ENCODE data around the gene F12.

DNA sequence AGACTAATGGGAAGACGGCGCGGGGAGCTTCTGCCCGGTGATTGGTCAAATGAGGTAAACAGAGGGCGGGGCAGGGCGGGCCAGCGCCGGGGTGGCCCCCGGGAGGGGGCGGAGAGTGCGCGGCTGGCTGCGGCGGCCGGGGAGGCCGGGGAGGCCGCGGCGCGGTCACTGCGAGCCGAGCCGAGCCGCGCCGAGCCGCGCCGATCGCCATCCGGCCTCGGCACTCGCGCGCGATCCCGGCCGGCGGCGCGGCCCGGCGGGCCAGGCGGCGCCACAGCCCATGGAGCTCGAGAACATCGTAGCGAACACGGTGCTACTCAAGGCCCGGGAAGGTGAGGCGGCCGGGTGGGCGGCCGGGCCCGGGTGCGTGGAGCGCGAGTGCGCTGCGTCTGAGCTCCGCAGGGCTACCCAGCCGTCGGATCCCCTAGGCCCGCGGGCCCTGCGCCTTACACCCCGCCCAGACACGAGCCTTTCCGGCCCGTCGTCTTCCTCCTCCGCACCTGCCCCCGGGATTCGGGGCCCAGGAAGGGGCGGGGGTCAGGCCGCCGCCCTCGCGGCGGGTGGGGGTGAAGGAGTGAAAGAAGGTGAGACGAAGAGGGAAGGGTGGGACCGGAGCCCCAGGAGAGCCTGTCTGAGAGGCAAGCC, 17.3 kb upstream of the F12 start, which contains the start of gene GRK6:
- TF ChIP-seq GATA3 (IDR thresholded peaks at IDR 0.05; ENCODE audit: low read depth, low read length) (no peak), GATA2 (IDR thresholded peaks at IDR 0.05; ENCODE audit: low read depth, low read length) (no peak)
